Spleen (tissue), 7 donors: Measurements from ENCODE around the gene AFM.

Experiments
- CTCF ChIP-seq, 11 experiments: fragments of 200-600 bp in 7 of 11; fragments of 450-650 bp in 4 of 11; sonication (generic) in 4 of 11; IDR thresholded peaks in 8 of 11; conservative IDR thresholded peaks in 3 of 11; 1 replicate in 7 of 11; 2 replicates in 4 of 11; pipeline versions ENCODE4 v1.4.0 to v1.8.0; 2016 to 2021; ENCODE audit warnings: antibody characterized with exemption in 11 of 11, inconsistent platforms in 4 of 11, mild to moderate bottlenecking in 1 of 11
- POLR2AphosphoS5 ChIP-seq, 3 donors: sonication (generic); formaldehyde crosslinking; IDR thresholded peaks; one replicate each; pipeline ENCODE4 v1.5.1; 2017; ENCODE audit warnings: antibody characterized with exemption in 3 of 3
- donor health status: DM: no; HTN: no; CAD: no; lungs with moderate emphysema.
- donor health status: DM: no; HTN: no; CAD: no.
- donor health status: DM: no; HTN: no; CAD: no.

GRCh38 chr4:73485596-73485995 is 4.1 kb downstream of the AFM start:
- no peak for TF ChIP-seq POLR2AphosphoS5 (IDR thresholded peaks at IDR 0.05)
- no peak for TF ChIP-seq CTCF (IDR thresholded peaks at IDR 0.05 in 8 of 11, conservative IDR thresholded peaks at IDR 0.05 in 3 of 11)
